SU-DHL-6 (cell line): ENCODE results near the gene GKN1.

Experiments used
- H2AFZ ChIP-seq: fragments of 200-600 bp; sonication (generic); 2 replicates; pipeline ENCODE4 v1.6.1; 2014; ENCODE audit warnings: low read depth, mild to moderate bottlenecking, moderate library complexity, mixed read lengths, antibody characterized with exemption, low read length; ENCODE audit not compliant: severe bottlenecking
- H3F3A ChIP-seq: fragments of 200-600 bp; shearing (Covaris generic); 2 replicates; pipeline ENCODE4 v1.6.0; 2016; ENCODE audit warnings: antibody characterized with exemption, mild to moderate bottlenecking; ENCODE audit not compliant: insufficient read depth
- H3K27ac ChIP-seq: fragments of 200-600 bp; sonication (generic); 2 replicates; pipeline ENCODE4 v1.5.1; 2016; ENCODE audit warnings: low read depth, mild to moderate bottlenecking, low read length, moderate library complexity, mixed read lengths
- H3K27me3 ChIP-seq: fragments of 200-600 bp; sonication (generic), shearing (Covaris generic); 2 replicates; pipeline ENCODE4 v1.6.0; 2014; ENCODE audit warnings: mild to moderate bottlenecking, low read length
- H3K36me3 ChIP-seq: fragments of 200-600 bp; sonication (generic); 2 replicates; pipeline ENCODE4 v1.6.1; 2014; ENCODE audit warnings: mild to moderate bottlenecking, low read length, mixed read lengths
- H3K4me2 ChIP-seq: fragments of 300-600, 200-600 bp; shearing (Covaris generic), sonication (generic); 2 replicates; pipeline ENCODE4 v1.6.0; 2014; ENCODE audit warnings: low read length, low read depth, mild to moderate bottlenecking; ENCODE audit not compliant: poor library complexity, severe bottlenecking
- H3K4me3 ChIP-seq: fragments of 200-600 bp; sonication (generic); 2 replicates; pipeline ENCODE4 v1.5.1; 2014; ENCODE audit warnings: antibody characterized with exemption, low read length, mild to moderate bottlenecking, mixed read lengths; ENCODE audit not compliant: insufficient read depth, poor library complexity, severe bottlenecking
- H3K79me2 ChIP-seq: fragments of 200-600 bp; sonication (generic); 2 replicates; pipeline ENCODE4 v1.6.1; 2014; ENCODE audit warnings: mild to moderate bottlenecking, low read length, moderate library complexity; ENCODE audit not compliant: insufficient read depth
- H3K9ac ChIP-seq: fragments of 200-600 bp; sonication (generic); 2 replicates; pipeline ENCODE4 v1.7.0; 2014; ENCODE audit warnings: mild to moderate bottlenecking, low read length
- H3K9me2 ChIP-seq: fragments of 200-600 bp; sonication (generic); replicated peaks from 2 replicates; pipeline ENCODE4 v1.6.1; 2014; ENCODE audit warnings: low read length; ENCODE audit not compliant: insufficient read depth
- H3K9me3 ChIP-seq: fragments of 200-600 bp; sonication (generic); 2 replicates; pipeline ENCODE4 v1.6.1; 2014; ENCODE audit warnings: low read length, mixed read lengths; ENCODE audit not compliant: insufficient read depth
- H4K20me1 ChIP-seq: fragments of 200-600 bp; sonication (generic); 2 replicates; pipeline ENCODE4 v1.6.1; 2014; ENCODE audit warnings: low read depth, mild to moderate bottlenecking, antibody characterized with exemption, low read length, moderate library complexity, mixed read lengths
- EZH2phosphoT487 ChIP-seq: fragments of 200-600 bp; sonication (generic), shearing (Covaris generic); conservative IDR thresholded peaks from 2 replicates; pipeline ENCODE4 v1.6.1; 2018; ENCODE audit warnings: mild to moderate bottlenecking, antibody characterized with exemption, low read length, moderate library complexity, mixed read lengths
- TF ChIP-seq, protein P1 (sequence below): fragments of 200-600 bp; sonication (generic); IDR thresholded peaks from one replicate; pipeline ENCODE4 v1.5.1; 2017; ENCODE audit warnings: antibody characterized with exemption, mild to moderate bottlenecking, low read length, moderate library complexity; ENCODE audit not compliant: insufficient read depth, poor library complexity, severe bottlenecking

The GKN1 gene

GRCh38 chr2:68961380-68961779 lies 13.1 kb upstream of the GKN1 start:
- TF ChIP-seq, protein P1, sequence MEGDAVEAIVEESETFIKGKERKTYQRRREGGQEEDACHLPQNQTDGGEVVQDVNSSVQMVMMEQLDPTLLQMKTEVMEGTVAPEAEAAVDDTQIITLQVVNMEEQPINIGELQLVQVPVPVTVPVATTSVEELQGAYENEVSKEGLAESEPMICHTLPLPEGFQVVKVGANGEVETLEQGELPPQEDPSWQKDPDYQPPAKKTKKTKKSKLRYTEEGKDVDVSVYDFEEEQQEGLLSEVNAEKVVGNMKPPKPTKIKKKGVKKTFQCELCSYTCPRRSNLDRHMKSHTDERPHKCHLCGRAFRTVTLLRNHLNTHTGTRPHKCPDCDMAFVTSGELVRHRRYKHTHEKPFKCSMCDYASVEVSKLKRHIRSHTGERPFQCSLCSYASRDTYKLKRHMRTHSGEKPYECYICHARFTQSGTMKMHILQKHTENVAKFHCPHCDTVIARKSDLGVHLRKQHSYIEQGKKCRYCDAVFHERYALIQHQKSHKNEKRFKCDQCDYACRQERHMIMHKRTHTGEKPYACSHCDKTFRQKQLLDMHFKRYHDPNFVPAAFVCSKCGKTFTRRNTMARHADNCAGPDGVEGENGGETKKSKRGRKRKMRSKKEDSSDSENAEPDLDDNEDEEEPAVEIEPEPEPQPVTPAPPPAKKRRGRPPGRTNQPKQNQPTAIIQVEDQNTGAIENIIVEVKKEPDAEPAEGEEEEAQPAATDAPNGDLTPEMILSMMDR: no peak
- no peak for TF ChIP-seq EZH2phosphoT487
- H3K9me3 ChIP-seq: no peaks in the 10 kb centered on the region
- H3K4me3 ChIP-seq: no peak overlapping the region
- H3K36me3 ChIP-seq: no peaks in the 10 kb centered on the region
- H3K9me2 ChIP-seq: no peaks in the 10 kb centered on the region
- H3K9ac ChIP-seq: no peak overlapping the region
- no peaks in the 10 kb centered on the region for H3K27me3 ChIP-seq
- no peaks in the 10 kb centered on the region for H3F3A ChIP-seq
- H2AFZ ChIP-seq: no peak overlapping the region
- H3K4me2 ChIP-seq: no peak overlapping the region
- no peak overlapping the region for H3K27ac ChIP-seq
- H4K20me1 ChIP-seq: no peaks in the 10 kb centered on the region
- H3K79me2 ChIP-seq: no peaks in the 10 kb centered on the region

- Histone ChIP-seq H3K9me3 (no peaks in the 10 kb centered on the region), H3F3A (no peaks in the 10 kb centered on the region), H2AFZ (no peak overlapping the region), H3K4me3 (no peak overlapping the region), H3K4me2 (no peak overlapping the region), H3K36me3 (no peaks in the 10 kb centered on the region), H3K9ac (no peak overlapping the region), H4K20me1 (no peaks in the 10 kb centered on the region), H3K79me2 (no peaks in the 10 kb centered on the region), H3K27ac (no peak overlapping the region), H3K27me3 (no peaks in the 10 kb centered on the region), H3K9me2 (no peaks in the 10 kb centered on the region)
- no peak for TF ChIP-seq EZH2phosphoT487
- TF ChIP-seq, protein P1: no peak
These were observed 10.2 kb upstream of the GKN1 start for GRCh38 chr2:68964282-68964681.

DNA sequence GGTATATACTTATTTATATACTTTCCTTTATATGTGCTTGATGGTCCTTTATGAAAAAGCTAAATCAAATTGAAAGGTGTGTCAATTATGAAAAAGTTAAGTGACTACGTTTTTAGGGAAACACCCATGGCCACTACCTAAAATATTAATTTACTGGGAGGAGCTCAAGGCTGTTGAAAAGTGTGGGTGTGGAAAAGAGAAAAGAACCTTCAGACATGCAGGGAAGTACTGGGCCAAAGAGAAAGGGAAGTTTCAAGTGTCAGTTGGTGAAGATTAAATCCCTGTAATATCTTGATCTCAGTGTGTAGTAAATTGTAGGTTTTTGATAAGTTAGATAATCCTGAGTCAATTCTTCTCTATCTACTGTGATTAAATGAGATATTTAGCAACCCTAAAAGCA lies 6.2 kb upstream of the GKN1 start:
- Histone ChIP-seq H3K4me3 (no peak overlapping the region), H3K9me3 (no peaks in the 10 kb centered on the region), H3K9me2 (no peaks in the 10 kb centered on the region), H4K20me1 (no peaks in the 10 kb centered on the region), H3K36me3 (no peaks in the 10 kb centered on the region), H2AFZ (no peak overlapping the region), H3K4me2 (no peak overlapping the region), H3K9ac (no peak overlapping the region), H3K79me2 (no peaks in the 10 kb centered on the region), H3F3A (no peaks in the 10 kb centered on the region), H3K27ac (no peak overlapping the region), H3K27me3 (no peaks in the 10 kb centered on the region)
- no peak for TF ChIP-seq EZH2phosphoT487
- TF ChIP-seq, protein P1: no peak
